Activated T-cell treated with anti-CD3 and anti-CD28 coated beads, Interleukin-2, amount 50 U/mL, for 4 hours (primary cell): Measurements from ENCODE around the gene VGLL3. TPM values are rescaled to one million over a fixed set of nuclear protein-coding genes. Genes with fewer than 3 reads are reported as not detected.
"Not testable (repeated sequence)": the region's sequence is repeated elsewhere in the genome, so short reads cannot be mapped to it uniquely, and the experiment has no call there.

Experiments
- ATAC-seq, 2 donors: fragments of 200-7000 bp; cut with Tn5 transposase; one replicate each; pipeline ENCODE4 v1.10.0; 2021
- DNase-seq: peaks from one replicate; pipeline ENCODE4 v3.0.0-alpha.2; 2020
- H3K27me3 Mint-ChIP-seq: one replicate; pipeline ENCODE4 v1.8.0; 2021; ENCODE audit warnings: low read depth, mixed read lengths
- H3K36me3 Mint-ChIP-seq: one replicate; pipeline ENCODE4 v1.8.0; 2022; ENCODE audit warnings: mixed read lengths; ENCODE audit not compliant: insufficient read depth
- H3K4me1 Mint-ChIP-seq: one replicate; pipeline ENCODE4 v1.8.0; 2021; ENCODE audit warnings: low read depth, mixed read lengths
- H3K4me3 Mint-ChIP-seq: one replicate; pipeline ENCODE4 v1.8.0; 2021; ENCODE audit warnings: mild to moderate bottlenecking, moderate library complexity, mixed read lengths
- H3K9me3 Mint-ChIP-seq: one replicate; pipeline ENCODE4 v1.8.0; 2021; ENCODE audit warnings: mixed read lengths
- total RNA-seq, 3 donors: library from RNA; stranded (reverse); gene quantifications; one replicate each; pipeline ENCODE4 v1.2.1, GENCODE V29; 2021

VGLL3 gene
- total RNA-seq, result under 1 TPM in 2 of 3 donors, not detected in 1; 0.05 to 0.14 TPM

- H3K27me3 Mint-ChIP-seq, result peaks cover 20% of the 10 kb centered on the region
- ATAC-seq (peak; percentile 56 to 67), DNase-seq (no peak)
- no peak within 1 kb of the TSS for H3K4me3 Mint-ChIP-seq
- no peaks in the 10 kb centered on the region for H3K9me3 Mint-ChIP-seq
- peaks cover 2% of the 10 kb centered on the region for H3K4me1 Mint-ChIP-seq
- no peaks in the 10 kb centered on the region for H3K36me3 Mint-ChIP-seq
Observed at GRCh38 chr3:86990734-86991481, at the start of gene VGLL3. Gene VGLL3, minus strand, starts transcription at chr3:86991149. Its CDS starts 406 bp downstream, at chr3:86990743.

GRCh38 chr3:87037652-87038051 lies 46.7 kb upstream of the VGLL3 start:
- DNase-seq (no peak), ATAC-seq (no peak)
- H3K27me3 Mint-ChIP-seq, result no peaks in the 10 kb centered on the region
- no peak overlapping the region for H3K4me3 Mint-ChIP-seq
- peaks cover 5% of the 10 kb centered on the region for H3K9me3 Mint-ChIP-seq
- no peaks in the 10 kb centered on the region for H3K36me3 Mint-ChIP-seq
- H3K4me1 Mint-ChIP-seq, result no peaks in the 10 kb centered on the region

- DNase-seq (no peak), ATAC-seq (no peak)
- Mint-ChIP-seq H3K27me3 (no peaks in the 10 kb centered on the region), H3K4me1 (no peaks in the 10 kb centered on the region), H3K36me3 (no peaks in the 10 kb centered on the region), H3K9me3 (peaks cover 5% of the 10 kb centered on the region), H3K4me3 (no peak overlapping the region)
Observed at GRCh38 chr3:87036671-87037070, 45.7 kb upstream of the VGLL3 start.

- no peak for DNase-seq
- ATAC-seq, result no peak
- no peak overlapping the region for H3K4me3 Mint-ChIP-seq
- H3K4me1 Mint-ChIP-seq, result no peaks in the 10 kb centered on the region
- peaks cover 5% of the 10 kb centered on the region for H3K9me3 Mint-ChIP-seq
- no peaks in the 10 kb centered on the region for H3K27me3 Mint-ChIP-seq
- H3K36me3 Mint-ChIP-seq, result no peaks in the 10 kb centered on the region
Observed at GRCh38 chr3:87035339-87035738, 44.4 kb upstream of the VGLL3 start.

GRCh38 chr3:87033205-87033604 lies 42.3 kb upstream of the VGLL3 start:
- Mint-ChIP-seq H3K27me3 (no peaks in the 10 kb centered on the region), H3K9me3 (peaks cover 5% of the 10 kb centered on the region), H3K36me3 (no peaks in the 10 kb centered on the region), H3K4me1 (no peaks in the 10 kb centered on the region), H3K4me3 (no peak overlapping the region)
- ATAC-seq (no peak), DNase-seq (no peak)

- DNase-seq (no peak), ATAC-seq (no peak)
- Mint-ChIP-seq H3K27me3 (no peaks in the 10 kb centered on the region), H3K36me3 (no peaks in the 10 kb centered on the region), H3K4me3 (no peak overlapping the region), H3K4me1 (no peaks in the 10 kb centered on the region), H3K9me3 (peaks cover 7% of the 10 kb centered on the region)
Observed at GRCh38 chr3:87025661-87026645, 35.0 kb upstream of the VGLL3 start.

- H3K9me3 Mint-ChIP-seq, H3K4me3 Mint-ChIP-seq, H3K27me3 Mint-ChIP-seq, ATAC-seq, DNase-seq, H3K36me3 Mint-ChIP-seq, H3K4me1 Mint-ChIP-seq: not testable (repeated sequence)
Observed at GRCh38 chr3:87017370-87017769, 26.4 kb upstream of the VGLL3 start.

GRCh38 chr3:87009271-87009670 lies 18.3 kb upstream of the VGLL3 start:
- DNase-seq (no peak), ATAC-seq (no peak)
- Mint-ChIP-seq H3K9me3 (peaks cover 8% of the 10 kb centered on the region), H3K4me1 (no peaks in the 10 kb centered on the region), H3K4me3 (no peak overlapping the region), H3K27me3 (no peaks in the 10 kb centered on the region), H3K36me3 (no peaks in the 10 kb centered on the region)

GRCh38 chr3:87006844-87007439 lies 16.0 kb upstream of the VGLL3 start:
- no peaks in the 10 kb centered on the region for H3K27me3 Mint-ChIP-seq
- H3K9me3 Mint-ChIP-seq, result peaks cover 8% of the 10 kb centered on the region
- H3K4me3 Mint-ChIP-seq, result no peak overlapping the region
- H3K4me1 Mint-ChIP-seq, result no peaks in the 10 kb centered on the region
- DNase-seq (no peak), ATAC-seq (no peak)
- no peaks in the 10 kb centered on the region for H3K36me3 Mint-ChIP-seq

- Mint-ChIP-seq H3K4me1 (no peaks in the 10 kb centered on the region), H3K9me3 (peaks cover 5% of the 10 kb centered on the region), H3K36me3 (no peaks in the 10 kb centered on the region), H3K27me3 (no peaks in the 10 kb centered on the region), H3K4me3 (no peak overlapping the region)
- ATAC-seq (no peak), DNase-seq (no peak)
Observed at GRCh38 chr3:87004883-87005282, 13.9 kb upstream of the VGLL3 start.

- H3K36me3 Mint-ChIP-seq, result no peaks in the 10 kb centered on the region
Observed at GRCh38 chr3:87002346-87002745, 11.4 kb upstream of the VGLL3 start.

GRCh38 chr3:87001473-87002098 lies 10.6 kb upstream of the VGLL3 start:
- ATAC-seq (no peak), DNase-seq (no peak)
- Mint-ChIP-seq H3K27me3 (no peaks in the 10 kb centered on the region), H3K9me3 (no peaks in the 10 kb centered on the region), H3K4me1 (no peaks in the 10 kb centered on the region), H3K4me3 (no peak overlapping the region), H3K36me3 (no peaks in the 10 kb centered on the region)

More at GRCh38 chr3:87002346-87002745, 11.4 kb upstream of the VGLL3 start:
- DNase-seq, result no peak
- ATAC-seq, result no peak
- Mint-ChIP-seq H3K27me3 (no peaks in the 10 kb centered on the region), H3K4me1 (no peaks in the 10 kb centered on the region), H3K4me3 (no peak overlapping the region), H3K9me3 (no peaks in the 10 kb centered on the region)

- Mint-ChIP-seq H3K27me3 (no peaks in the 10 kb centered on the region), H3K4me3 (no peak overlapping the region), H3K9me3 (no peaks in the 10 kb centered on the region)
Observed at GRCh38 chr3:87000940-87001339, 10.0 kb upstream of the VGLL3 start.

GRCh38 chr3:86998569-86998968 lies 7.6 kb upstream of the VGLL3 start:
- no peak overlapping the region for H3K4me3 Mint-ChIP-seq
- H3K4me1 Mint-ChIP-seq, result no peaks in the 10 kb centered on the region
- peaks cover under 1% of the 10 kb centered on the region for H3K27me3 Mint-ChIP-seq
- no peaks in the 10 kb centered on the region for H3K36me3 Mint-ChIP-seq
- no peaks in the 10 kb centered on the region for H3K9me3 Mint-ChIP-seq
- ATAC-seq (no peak), DNase-seq (no peak)

More at GRCh38 chr3:87000940-87001339, 10.0 kb upstream of the VGLL3 start:
- H3K4me1 Mint-ChIP-seq, result no peaks in the 10 kb centered on the region
- ATAC-seq (no peak), DNase-seq (no peak)
- H3K36me3 Mint-ChIP-seq, result no peaks in the 10 kb centered on the region
